Measurements from ENCODE around the gene MAP3K1. TPM values are rescaled to one million over a fixed set of nuclear protein-coding genes. Genes with fewer than 3 reads are reported as not detected.

The MAP3K1 gene
- total RNA-seq, 1 experiment from 2014 or later, result 8.5 TPM

DNA sequence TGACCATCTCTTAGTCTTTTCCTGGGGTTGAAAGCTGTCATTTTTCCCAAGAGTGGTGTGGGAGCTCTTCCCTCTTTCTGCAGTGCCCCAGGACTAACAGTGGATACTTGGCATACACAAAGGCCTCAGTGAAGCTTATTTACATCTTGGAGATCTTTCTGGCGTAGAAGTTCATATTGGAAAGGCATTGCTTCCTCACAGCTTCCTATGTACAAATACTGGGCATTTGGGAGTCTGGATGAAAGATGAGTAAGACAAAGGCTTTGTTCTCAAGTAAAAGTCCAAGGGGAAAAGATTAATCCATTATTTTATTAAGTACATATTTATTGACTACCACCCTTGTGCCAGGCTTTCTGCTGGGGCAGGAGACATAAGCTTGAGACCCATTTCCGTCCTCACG lies 22.0 kb downstream of the MAP3K1 start:
- intact Hi-C loops (cut with micrococcal nuclease), result no loop called here
- Histone ChIP-seq H3K9ac (ENCODE audit: low read length) (no peak overlapping the region), H3K27me3 (ENCODE audit: insufficient read depth, low read length) (no peaks in the 10 kb centered on the region), H3K4me3 (replicated peaks in 1 of 2; ENCODE audit: low read depth in 1 of 2, low read length in 2 of 2) (no peak overlapping the region), H4K20me1 (ENCODE audit: insufficient read depth) (no peaks in the 10 kb centered on the region), H3K4me1 (ENCODE audit: control insufficient read depth in 1 of 2, insufficient read depth in 2 of 2, low read length in 2 of 2) (peaks cover 2 to 7% of the 10 kb centered on the region in 2 experiments; a peak in 2 of 4 replicates), H3K4me2 (ENCODE audit: low read length) (no peak overlapping the region), H3K9me2 (ENCODE audit: insufficient read depth) (no peaks in the 10 kb centered on the region), H3K9me3 (ENCODE audit: control insufficient read depth in 1 of 2, insufficient read depth in 1 of 2, low read depth in 1 of 2, low read length in 2 of 2) (no peaks in the 10 kb centered on the region), H2AFZ (ENCODE audit: low read depth, low read length, poor library complexity, severe bottlenecking) (no peak overlapping the region), H3K27ac (ENCODE audit: low read depth, low read length) (no peak overlapping the region), H3K79me2 (ENCODE audit: insufficient read depth, low read length) (peaks cover 22% of the 10 kb centered on the region; the same call in 1 of the 2 replicates), H3K36me3 (ENCODE audit: control insufficient read depth in 1 of 2, insufficient read depth in 2 of 2, low read length in 2 of 2) (no peaks in the 10 kb centered on the region)
- ChIA-PET RAD21 (ENCODE audit: low non-redundant PET in 1 of 2, low total read pairs in 2 of 2, uncharacterized antibody in 2 of 2, unreplicated experiment in 2 of 2) (interaction anchor here (0.7 to 2.9 kb wide), 3 partner anchors 567 kb away, joined by 3 to 24 read pairs (median 14); no protein-coding TSS in a partner anchor), CTCF (interaction anchor here (1.4 to 3.2 kb wide), 8 partner anchors 8 to 901 kb away, joined by 3 to 124 read pairs (median 6); no protein-coding TSS in a partner anchor), POLR2A (interaction anchor here (1.1 kb wide), 1 partner anchor 17 kb away, joined by 3 read pairs; no protein-coding TSS in a partner anchor)
- DNase-seq (ENCODE audit: low read depth, low spot score) (no peak), ATAC-seq (no peak)
- no TSS peak for BruUV-seq (replicated peaks)
- TF ChIP-seq EZH2phosphoT487 (IDR thresholded peaks at IDR 0.05; ENCODE audit: borderline replicate concordance) (no peak), CEBPB (IDR thresholded peaks at IDR 0.05; ENCODE audit: low read depth) (no peak), ELF1 (IDR thresholded peaks at IDR 0.05; ENCODE audit: borderline replicate concordance, low read depth) (no peak), RAD21 (IDR thresholded peaks at IDR 0.05; ENCODE audit: low read depth) (no peak), YY1 (IDR thresholded peaks at IDR 0.05; ENCODE audit: extremely low read depth, insufficient replicate concordance, low read depth, low read length) (no peak), ZBTB33 (IDR thresholded peaks at IDR 0.05; ENCODE audit: extremely low read depth, insufficient replicate concordance, low read length) (no peak), ZNF274 (IDR thresholded peaks at IDR 0.05; ENCODE audit: low read depth, low read length) (no peak), CBX3 (IDR thresholded peaks at IDR 0.05; ENCODE audit: low read depth) (no peak), ZFX (IDR thresholded peaks at IDR 0.05) (no peak), SIN3A (IDR thresholded peaks at IDR 0.05; ENCODE audit: low read depth) (no peak), FOSL1 (IDR thresholded peaks at IDR 0.05; ENCODE audit: low read depth) (no peak), POLR2AphosphoS5 (IDR thresholded peaks at IDR 0.05; ENCODE audit: low read depth, low read length) (no peak), ATF3 (IDR thresholded peaks at IDR 0.05) (no peak)
